Keratinocyte (primary cell): ENCODE data around the gene EPHB1. TPM values are rescaled to one million over a fixed set of nuclear protein-coding genes. Genes with fewer than 3 reads are reported as not detected.

ENCODE experiments used
- DNase-seq: peaks from one replicate; pipeline ENCODE4 v3.0.0-alpha.2; 2011; ENCODE audit warnings: low read depth, missing footprints, low spot score
- FAIRE-seq: peaks from 2 replicates; lab custom pipeline; 2011; peaks lifted over from hg19 to GRCh38; lab: Jason Lieb, UNC
- H2AFZ ChIP-seq: 2 replicates; pipeline ENCODE4 v1.6.0; 2012; ENCODE audit warnings: low read length, control low read depth, inconsistent platforms; ENCODE audit not compliant: control insufficient read depth
- H3K27ac ChIP-seq: 2 replicates; pipeline ENCODE4 v1.5.1; 2011; ENCODE audit warnings: low read length; ENCODE audit not compliant: control insufficient read depth, insufficient read depth
- H3K27me3 ChIP-seq: 3 replicates; pipeline ENCODE4 v1.6.0; 2011; ENCODE audit warnings: low read length; ENCODE audit not compliant: control insufficient read depth, insufficient read depth; ENCODE audit errors: extremely low read depth
- H3K36me3 ChIP-seq, 2 experiments: 2 replicates in 1 of 2; 3 replicates in 1 of 2; pipeline ENCODE4 v1.5.1; 2011; ENCODE audit warnings: low read length in 2 of 2, mild to moderate bottlenecking in 1 of 2; ENCODE audit not compliant: control insufficient read depth in 2 of 2, insufficient read depth in 2 of 2; ENCODE audit errors: extremely low read depth in 1 of 2
- H3K4me1 ChIP-seq: 3 replicates; pipeline ENCODE4 v1.5.1; 2011; ENCODE audit warnings: low read length; ENCODE audit not compliant: control insufficient read depth, insufficient read depth; ENCODE audit errors: extremely low read depth
- H3K4me2 ChIP-seq: 3 replicates; pipeline ENCODE4 v1.6.0; 2011; ENCODE audit warnings: low read depth, low read length; ENCODE audit not compliant: control insufficient read depth, insufficient read depth; ENCODE audit errors: extremely low read depth
- H3K4me3 ChIP-seq, 3 experiments: fragments of 200-600 bp in 1 of 3; sonication (generic) in 1 of 3; 2 replicates in 2 of 3; 3 replicates in 1 of 3; pipeline ENCODE4 v1.5.1; 2011 to 2016; ENCODE audit warnings: low read length in 3 of 3, mild to moderate bottlenecking in 3 of 3, control low read depth in 2 of 3, inconsistent platforms in 1 of 3, low read depth in 1 of 3, mixed read lengths in 1 of 3, mixed run types in 1 of 3, moderate library complexity in 1 of 3; ENCODE audit not compliant: control insufficient read depth in 2 of 3, insufficient read depth in 2 of 3; ENCODE audit errors: extremely low read depth in 1 of 3
- H3K79me2 ChIP-seq: 2 replicates; pipeline ENCODE4 v1.6.0; 2012; ENCODE audit warnings: low read length; ENCODE audit not compliant: control insufficient read depth, insufficient read depth
- H3K9ac ChIP-seq: 3 replicates; pipeline ENCODE4 v1.6.0; 2011; ENCODE audit warnings: low read length; ENCODE audit not compliant: control insufficient read depth, insufficient read depth; ENCODE audit errors: extremely low read depth
- H3K9me1 ChIP-seq: 3 replicates; pipeline ENCODE4 v1.6.0; 2011; ENCODE audit warnings: low read length; ENCODE audit not compliant: control insufficient read depth, insufficient read depth; ENCODE audit errors: extremely low read depth
- H3K9me3 ChIP-seq: 2 replicates; pipeline ENCODE4 v1.5.1; 2012; ENCODE audit warnings: low read depth, low read length; ENCODE audit not compliant: control insufficient read depth
- H4K20me1 ChIP-seq: 3 replicates; pipeline ENCODE4 v1.6.0; 2011; ENCODE audit warnings: low read length; ENCODE audit not compliant: control insufficient read depth, insufficient read depth; ENCODE audit errors: extremely low read depth
- EZH2 ChIP-seq: IDR thresholded peaks from one replicate; pipeline ENCODE4 v1.6.1; 2012; ENCODE audit warnings: inconsistent platforms, mild to moderate bottlenecking, low read length, moderate library complexity
- dilution Hi-C: fragments of 300-500 bp; cut with MboI; formaldehyde crosslinking; loops from one replicate; pipeline ENCODE4 v1.7.0; 2020; ENCODE audit warnings: low sequenced_read_pairs; ENCODE audit not compliant: extremely low pct_ligation_motif_present
- polyA plus RNA-seq, 5 experiments: library from polyadenylated mRNA; depleted of rRNA in 3 of 5; stranded (reverse) in 3 of 5; stranded (forward) in 1 of 5; unstranded in 1 of 5; fragments of >200 nt; gene quantifications; 1 replicate in 1 of 5; 2 replicates in 3 of 5; 3 replicates in 1 of 5; pipeline versions ENCODE4 v1.2.1 to v1.2.3, GENCODE V29; 2011 to 2012; ENCODE audit warnings: missing spikeins in 2 of 5, low read depth in 1 of 5, low replicate concordance in 1 of 5
- TF ChIP-seq, protein P1 (sequence below), 3 experiments: IDR thresholded peaks in 1 of 3; conservative IDR thresholded peaks in 1 of 3; optimal IDR thresholded peaks in 1 of 3; 2 replicates in 2 of 3; 3 replicates in 1 of 3; pipeline versions ENCODE3 to v1.5.1; 2011; ENCODE audit warnings: low read length in 3 of 3, mild to moderate bottlenecking in 3 of 3, moderate library complexity in 2 of 3, control low read depth in 1 of 3, inconsistent platforms in 1 of 3; ENCODE audit not compliant: insufficient read depth in 2 of 3; ENCODE audit errors: extremely low read depth in 1 of 3

EPHB1 gene
- polyA plus RNA-seq, 1 donor (not counting 4 experiments of a cell fraction or from before 2014, with no cell fraction given), result 0.01 TPM

DNA sequence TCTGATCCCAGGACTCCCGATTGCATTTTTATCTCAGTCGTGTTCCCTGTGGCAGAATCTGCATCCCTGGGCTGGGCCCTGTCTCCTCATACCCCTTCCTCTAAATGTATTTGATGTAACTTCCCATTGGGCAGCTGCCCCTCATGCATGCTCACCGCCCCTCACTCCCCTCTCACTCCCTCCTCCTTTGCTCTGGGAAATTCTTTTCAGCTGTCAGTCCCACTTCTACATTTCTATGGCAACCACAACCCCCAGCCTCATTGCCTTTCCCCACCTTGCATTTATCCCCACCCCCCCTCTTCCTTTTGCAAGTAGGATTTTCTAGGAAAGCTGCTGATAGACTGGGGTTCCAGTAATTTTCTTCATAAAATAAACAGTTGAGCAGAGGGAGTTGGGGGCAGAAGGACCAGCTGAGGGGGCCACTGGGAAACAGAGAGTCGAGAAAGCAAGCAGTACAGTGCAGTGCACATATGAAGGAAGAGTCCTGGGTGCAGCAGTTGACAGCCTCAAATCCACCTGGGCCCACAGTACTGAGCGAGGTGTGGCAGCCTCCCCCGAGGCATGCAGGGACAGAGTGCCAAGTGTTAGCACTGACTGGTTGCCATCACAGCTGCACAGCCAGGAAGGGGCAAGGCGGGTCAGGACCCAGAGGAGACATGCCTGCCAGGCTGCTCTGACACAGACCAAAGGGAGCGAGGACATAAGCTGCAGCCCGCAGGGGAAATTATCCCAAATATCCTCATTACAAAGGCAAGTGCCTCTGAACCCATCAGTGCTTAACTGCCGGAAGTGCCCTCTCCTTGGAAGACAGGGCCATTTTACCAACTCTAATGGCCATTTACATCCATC, 476.3 kb downstream of the EPHB1 start:
- Histone ChIP-seq H3K36me3 (no peaks in the 10 kb centered on the region), H4K20me1 (no peaks in the 10 kb centered on the region), H3K79me2 (no peaks in the 10 kb centered on the region), H3K4me2 (no peak overlapping the region), H3K9ac (no peak overlapping the region), H3K27me3 (no peaks in the 10 kb centered on the region), H2AFZ (no peak overlapping the region), H3K4me1 (no peaks in the 10 kb centered on the region), H3K9me3 (no peaks in the 10 kb centered on the region), H3K4me3 (no peak overlapping the region), H3K27ac (no peak overlapping the region), H3K9me1 (no peaks in the 10 kb centered on the region)
- TF ChIP-seq EZH2, result no peak
- TF ChIP-seq, protein P1, sequence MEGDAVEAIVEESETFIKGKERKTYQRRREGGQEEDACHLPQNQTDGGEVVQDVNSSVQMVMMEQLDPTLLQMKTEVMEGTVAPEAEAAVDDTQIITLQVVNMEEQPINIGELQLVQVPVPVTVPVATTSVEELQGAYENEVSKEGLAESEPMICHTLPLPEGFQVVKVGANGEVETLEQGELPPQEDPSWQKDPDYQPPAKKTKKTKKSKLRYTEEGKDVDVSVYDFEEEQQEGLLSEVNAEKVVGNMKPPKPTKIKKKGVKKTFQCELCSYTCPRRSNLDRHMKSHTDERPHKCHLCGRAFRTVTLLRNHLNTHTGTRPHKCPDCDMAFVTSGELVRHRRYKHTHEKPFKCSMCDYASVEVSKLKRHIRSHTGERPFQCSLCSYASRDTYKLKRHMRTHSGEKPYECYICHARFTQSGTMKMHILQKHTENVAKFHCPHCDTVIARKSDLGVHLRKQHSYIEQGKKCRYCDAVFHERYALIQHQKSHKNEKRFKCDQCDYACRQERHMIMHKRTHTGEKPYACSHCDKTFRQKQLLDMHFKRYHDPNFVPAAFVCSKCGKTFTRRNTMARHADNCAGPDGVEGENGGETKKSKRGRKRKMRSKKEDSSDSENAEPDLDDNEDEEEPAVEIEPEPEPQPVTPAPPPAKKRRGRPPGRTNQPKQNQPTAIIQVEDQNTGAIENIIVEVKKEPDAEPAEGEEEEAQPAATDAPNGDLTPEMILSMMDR (optimal IDR thresholded peaks at IDR 0.05 in 1 of 3, IDR thresholded peaks at IDR 0.05 in 1 of 3, conservative IDR thresholded peaks at IDR 0.05 in 1 of 3; ENCODE audit: extremely low read depth in 1 of 3, insufficient read depth in 2 of 3, low read length in 3 of 3), result no peak
- FAIRE-seq (no peak), DNase-seq (no peak)
- dilution Hi-C loops, result no loop called here

DNA sequence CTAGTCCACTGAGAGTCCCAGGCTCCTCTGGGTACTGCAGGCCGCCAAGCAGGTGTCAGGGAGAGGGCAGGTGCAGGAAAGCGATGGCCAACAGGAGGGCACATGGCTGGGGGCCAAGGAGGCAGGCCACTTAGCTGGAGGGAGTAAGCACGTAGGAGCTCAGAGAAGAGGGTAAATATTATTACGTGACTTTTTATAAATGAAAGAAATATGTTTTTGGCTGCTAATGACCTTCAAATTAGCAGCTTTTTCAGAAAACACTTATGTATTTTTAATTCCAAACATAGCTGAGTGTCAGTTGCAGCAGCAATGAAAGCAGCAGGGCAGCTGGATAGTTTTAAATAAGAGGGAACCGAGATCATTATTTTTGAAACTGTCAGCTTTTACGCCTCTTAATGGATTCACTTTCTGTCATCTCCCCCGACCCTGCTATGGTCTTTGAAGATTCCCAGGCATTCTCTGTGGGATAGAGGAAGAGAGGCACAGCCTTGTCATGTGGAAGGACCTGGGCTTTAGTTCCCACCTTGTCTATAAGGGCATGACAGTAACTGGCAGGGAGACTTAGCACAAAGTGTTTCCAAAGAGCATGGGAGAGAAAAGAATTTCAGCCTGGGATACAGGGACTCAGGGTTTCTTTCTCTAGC, 477.1 kb downstream of the EPHB1 start:
- dilution Hi-C loops, result no loop called here
- no peaks in the 10 kb centered on the region for H3K9me1 ChIP-seq
- FAIRE-seq (no peak), DNase-seq (no peak)
- no peaks in the 10 kb centered on the region for H3K79me2 ChIP-seq
- H3K27ac ChIP-seq, result no peak overlapping the region
- H3K4me3 ChIP-seq, result no peak overlapping the region
- H3K27me3 ChIP-seq, result no peaks in the 10 kb centered on the region
- no peaks in the 10 kb centered on the region for H3K36me3 ChIP-seq
- H2AFZ ChIP-seq, result no peak overlapping the region
- no peak overlapping the region for H3K4me2 ChIP-seq
- TF ChIP-seq, protein P1 (optimal IDR thresholded peaks at IDR 0.05 in 1 of 3, IDR thresholded peaks at IDR 0.05 in 1 of 3, conservative IDR thresholded peaks at IDR 0.05 in 1 of 3; ENCODE audit: extremely low read depth in 1 of 3, insufficient read depth in 2 of 3, low read length in 3 of 3), result no peak
- no peak for TF ChIP-seq EZH2
- no peaks in the 10 kb centered on the region for H3K4me1 ChIP-seq
- H4K20me1 ChIP-seq, result no peaks in the 10 kb centered on the region
- H3K9ac ChIP-seq, result no peak overlapping the region
- H3K9me3 ChIP-seq, result no peaks in the 10 kb centered on the region
